Activated CD4-positive, CD25-positive, alpha-beta regulatory T cell (primary cell): ENCODE data around the gene TTC9C.
"Not testable (repeated sequence)": the region's sequence is repeated elsewhere in the genome, so short reads cannot be mapped to it uniquely, and the experiment has no call there.

ENCODE experiments used
- DNase-seq, 4 experiments: peaks; one replicate each; lab custom pipeline; 2025; lab: John Stamatoyannopoulos, UW

TTC9C gene

GRCh38 chr11:62709247-62710000 is 18.9 kb upstream of the TTC9C start:
- DNase-seq: peak; percentile 83 to 93 (median 88)

- no peak for DNase-seq
Measured at GRCh38 chr11:62710001-62710345, 18.3 kb upstream of the TTC9C start.

GRCh38 chr11:62712276-62712812 is 15.9 kb upstream of the TTC9C start:
- no peak for DNase-seq

GRCh38 chr11:62712861-62713260 is 15.4 kb upstream of the TTC9C start:
- no peak for DNase-seq

- no peak for DNase-seq
Measured at GRCh38 chr11:62713343-62713742, 14.9 kb upstream of the TTC9C start.

GRCh38 chr11:62715150-62716130 is 12.8 kb upstream of the TTC9C start:
- DNase-seq: no peak

- DNase-seq: no peak
Measured at GRCh38 chr11:62716206-62716605, 12.1 kb upstream of the TTC9C start.

GRCh38 chr11:62716816-62717215 is 11.5 kb upstream of the TTC9C start:
- DNase-seq: no peak

GRCh38 chr11:62719302-62719978 is 8.8 kb upstream of the TTC9C start:
- DNase-seq: no peak

GRCh38 chr11:62721994-62722393 is 6.3 kb upstream of the TTC9C start:
- DNase-seq: no peak

- no peak for DNase-seq
Measured at GRCh38 chr11:62724171-62724570, 4.1 kb upstream of the TTC9C start.

GRCh38 chr11:62725646-62726045 is 2.6 kb upstream of the TTC9C start:
- DNase-seq: no peak

GRCh38 chr11:62726156-62726914 is 2.0 kb upstream of the TTC9C start:
- peak in 1 of 4 experiments; percentile 30 for DNase-seq

GRCh38 chr11:62726915-62727164 is 1.4 kb upstream of the TTC9C start:
- DNase-seq: no peak

GRCh38 chr11:62727165-62727871 is 968 bp upstream of the TTC9C start, which contains the start of gene HNRNPUL2:
Gene HNRNPUL2, minus strand, starts transcription at chr11:62727457. Its CDS starts 301 bp downstream, at chr11:62727156.
- peak; percentile 86 to 98 (median 98) for DNase-seq

- peak; percentile 42 to 69 (median 63) for DNase-seq
Measured at GRCh38 chr11:62727872-62728170, 465 bp upstream of the TTC9C start.

GRCh38 chr11:62730076-62730475 is 1.8 kb downstream of the TTC9C start:
- DNase-seq: not testable (repeated sequence)

GRCh38 chr11:62732830-62733229 is 4.5 kb downstream of the TTC9C start:
- no peak for DNase-seq

- DNase-seq: no peak
Measured at GRCh38 chr11:62737196-62737595, 8.9 kb downstream of the TTC9C start.

- no peak for DNase-seq
Measured at GRCh38 chr11:62747475-62748160, 19.3 kb downstream of the TTC9C start.
